Fibroblast of pulmonary artery (primary cell): ENCODE results near the gene DCTN4.

Experiments
- DNase-seq: peaks from one replicate; pipeline ENCODE4 v3.0.0-alpha.2; 2010; ENCODE audit warnings: low read depth
- H3K4me3 ChIP-seq: replicated peaks from 2 replicates; pipeline ENCODE4 v1.5.1; 2011; ENCODE audit warnings: low read depth, mild to moderate bottlenecking, control low read depth, low read length, moderate library complexity
- TF ChIP-seq, protein P1 (sequence below): IDR thresholded peaks from 2 replicates; pipeline ENCODE4 v1.5.1; 2011; ENCODE audit warnings: mild to moderate bottlenecking, control low read depth, low read length, inconsistent platforms; ENCODE audit errors: missing control alignments

The DCTN4 gene

GRCh38 chr5:150738862-150739261 is 20.0 kb downstream of the DCTN4 start:
- DNase-seq: no peak

GRCh38 chr5:150734579-150735384 is 24.0 kb downstream of the DCTN4 start:
- TF ChIP-seq, protein P1, sequence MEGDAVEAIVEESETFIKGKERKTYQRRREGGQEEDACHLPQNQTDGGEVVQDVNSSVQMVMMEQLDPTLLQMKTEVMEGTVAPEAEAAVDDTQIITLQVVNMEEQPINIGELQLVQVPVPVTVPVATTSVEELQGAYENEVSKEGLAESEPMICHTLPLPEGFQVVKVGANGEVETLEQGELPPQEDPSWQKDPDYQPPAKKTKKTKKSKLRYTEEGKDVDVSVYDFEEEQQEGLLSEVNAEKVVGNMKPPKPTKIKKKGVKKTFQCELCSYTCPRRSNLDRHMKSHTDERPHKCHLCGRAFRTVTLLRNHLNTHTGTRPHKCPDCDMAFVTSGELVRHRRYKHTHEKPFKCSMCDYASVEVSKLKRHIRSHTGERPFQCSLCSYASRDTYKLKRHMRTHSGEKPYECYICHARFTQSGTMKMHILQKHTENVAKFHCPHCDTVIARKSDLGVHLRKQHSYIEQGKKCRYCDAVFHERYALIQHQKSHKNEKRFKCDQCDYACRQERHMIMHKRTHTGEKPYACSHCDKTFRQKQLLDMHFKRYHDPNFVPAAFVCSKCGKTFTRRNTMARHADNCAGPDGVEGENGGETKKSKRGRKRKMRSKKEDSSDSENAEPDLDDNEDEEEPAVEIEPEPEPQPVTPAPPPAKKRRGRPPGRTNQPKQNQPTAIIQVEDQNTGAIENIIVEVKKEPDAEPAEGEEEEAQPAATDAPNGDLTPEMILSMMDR: no peak
- no peak for DNase-seq
- no peak overlapping the region for H3K4me3 ChIP-seq

More at GRCh38 chr5:150738862-150739261, 20.0 kb downstream of the DCTN4 start:
- no peak overlapping the region for H3K4me3 ChIP-seq
- TF ChIP-seq, protein P1: no peak

GRCh38 chr5:150731669-150732242 is 27.1 kb downstream of the DCTN4 start:
- TF ChIP-seq, protein P1: no peak

DNA sequence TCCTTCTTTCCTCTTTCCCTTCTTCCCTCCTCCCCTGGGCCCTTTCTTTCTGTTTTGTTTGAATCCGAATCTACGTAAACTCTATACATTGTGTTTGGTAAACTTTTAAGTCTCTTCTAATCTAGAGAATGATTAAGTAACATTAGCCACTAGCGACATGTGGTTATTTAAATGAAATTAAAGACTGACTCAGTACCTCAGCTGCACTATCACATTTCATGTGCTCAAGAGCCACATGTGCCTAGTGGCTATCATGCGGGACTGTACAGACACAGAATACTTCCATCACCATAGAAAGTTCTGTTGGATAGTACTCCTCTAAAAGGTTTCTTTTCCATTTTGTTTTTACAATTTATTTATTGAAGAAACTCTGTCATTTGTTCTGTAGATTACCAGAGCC is 29.0 kb downstream of the DCTN4 start:
- no peak for DNase-seq
- TF ChIP-seq, protein P1: no peak
- H3K4me3 ChIP-seq: no peak overlapping the region

More at GRCh38 chr5:150731669-150732242, 27.1 kb downstream of the DCTN4 start:
- no peak overlapping the region for H3K4me3 ChIP-seq
- DNase-seq: no peak

- TF ChIP-seq, protein P1: no peak
- DNase-seq: peak; percentile 22
- no peak overlapping the region for H3K4me3 ChIP-seq
Observed at GRCh38 chr5:150723845-150724244, 35.0 kb downstream of the DCTN4 start.

- TF ChIP-seq, protein P1: peak; percentile 39
- peak; percentile 39 for DNase-seq
- no peak overlapping the region for H3K4me3 ChIP-seq
Observed at GRCh38 chr5:150710165-150710564, 48.7 kb downstream of the DCTN4 start.
